ENCODE measurements around the gene NCK2.

DNA sequence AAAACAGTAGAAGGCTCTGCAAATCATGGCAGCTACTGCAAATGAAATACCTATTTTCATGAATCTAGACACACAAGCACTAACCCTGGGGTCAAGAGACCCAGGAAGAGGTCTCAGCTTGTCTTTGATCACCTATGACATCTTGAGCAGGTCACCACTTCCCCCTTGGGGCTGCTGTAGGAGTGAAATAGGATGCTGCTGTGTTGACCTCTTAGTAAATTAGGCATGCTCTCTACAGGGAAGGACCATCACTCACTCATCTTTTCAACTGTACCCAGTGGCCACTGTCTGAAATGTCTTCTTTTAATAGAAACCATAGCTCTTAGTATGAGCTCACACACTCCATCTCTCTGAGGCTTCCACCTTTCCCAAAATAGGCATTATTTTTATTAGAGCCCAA, 83.8 kb downstream of the NCK2 start:
- TF ChIP-seq, protein P1, sequence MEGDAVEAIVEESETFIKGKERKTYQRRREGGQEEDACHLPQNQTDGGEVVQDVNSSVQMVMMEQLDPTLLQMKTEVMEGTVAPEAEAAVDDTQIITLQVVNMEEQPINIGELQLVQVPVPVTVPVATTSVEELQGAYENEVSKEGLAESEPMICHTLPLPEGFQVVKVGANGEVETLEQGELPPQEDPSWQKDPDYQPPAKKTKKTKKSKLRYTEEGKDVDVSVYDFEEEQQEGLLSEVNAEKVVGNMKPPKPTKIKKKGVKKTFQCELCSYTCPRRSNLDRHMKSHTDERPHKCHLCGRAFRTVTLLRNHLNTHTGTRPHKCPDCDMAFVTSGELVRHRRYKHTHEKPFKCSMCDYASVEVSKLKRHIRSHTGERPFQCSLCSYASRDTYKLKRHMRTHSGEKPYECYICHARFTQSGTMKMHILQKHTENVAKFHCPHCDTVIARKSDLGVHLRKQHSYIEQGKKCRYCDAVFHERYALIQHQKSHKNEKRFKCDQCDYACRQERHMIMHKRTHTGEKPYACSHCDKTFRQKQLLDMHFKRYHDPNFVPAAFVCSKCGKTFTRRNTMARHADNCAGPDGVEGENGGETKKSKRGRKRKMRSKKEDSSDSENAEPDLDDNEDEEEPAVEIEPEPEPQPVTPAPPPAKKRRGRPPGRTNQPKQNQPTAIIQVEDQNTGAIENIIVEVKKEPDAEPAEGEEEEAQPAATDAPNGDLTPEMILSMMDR (IDR thresholded peaks at IDR 0.05) = no peak
- TF ChIP-seq EP300 (IDR thresholded peaks at IDR 0.05) (no peak), POLR2A (IDR thresholded peaks at IDR 0.05) (no peak)

Data from sigmoid colon (tissue), 4 donors.